RPMI7951 (cell line): ENCODE results near the gene EHBP1. TPM values are rescaled to one million over a fixed set of nuclear protein-coding genes. Genes with fewer than 3 reads are reported as not detected.

Experiments
- DNase-seq: peaks from one replicate; pipeline ENCODE4 v3.0.0-alpha.2; 2012; ENCODE audit warnings: low read depth
- total RNA-seq: library from RNA; depleted of rRNA; stranded (reverse); fragments of >200 nt; shearing (Covaris generic); gene quantifications from 2 replicates; pipeline ENCODE4 v1.2.3, GENCODE V29; 2014

Gene EHBP1
- total RNA-seq, 1 experiment from 2014 or later = 33.8 TPM

- no peak for DNase-seq
These were observed 78.8 kb downstream of the EHBP1 start for GRCh38 chr2:62784341-62784740.

- peak; percentile 21 for DNase-seq
These were observed 79.7 kb downstream of the EHBP1 start for GRCh38 chr2:62785216-62785615.

- peak; percentile 12 for DNase-seq
These were observed 80.5 kb downstream of the EHBP1 start for GRCh38 chr2:62785810-62786597.

GRCh38 chr2:62787386-62787785 lies 81.9 kb downstream of the EHBP1 start:
- peak; percentile 46 for DNase-seq

GRCh38 chr2:62789518-62789917 lies 84.0 kb downstream of the EHBP1 start:
- no peak for DNase-seq

- DNase-seq = no peak
These were observed 84.4 kb downstream of the EHBP1 start for GRCh38 chr2:62789918-62790317.

- DNase-seq = no peak
These were observed 86.9 kb downstream of the EHBP1 start for GRCh38 chr2:62792408-62792807.

GRCh38 chr2:62793213-62793612 lies 87.7 kb downstream of the EHBP1 start:
- DNase-seq = no peak

- DNase-seq = peak; percentile 58
These were observed 89.3 kb downstream of the EHBP1 start for GRCh38 chr2:62794791-62795190.

GRCh38 chr2:62795341-62795740 lies 89.8 kb downstream of the EHBP1 start:
- no peak for DNase-seq

GRCh38 chr2:62797107-62797506 lies 91.6 kb downstream of the EHBP1 start:
- DNase-seq = no peak

GRCh38 chr2:62800618-62801017 lies 95.1 kb downstream of the EHBP1 start:
- DNase-seq = no peak

GRCh38 chr2:62801110-62801509 lies 95.6 kb downstream of the EHBP1 start:
- DNase-seq = no peak

GRCh38 chr2:62801814-62802523 lies 96.5 kb downstream of the EHBP1 start:
- peak; percentile 18 for DNase-seq

- no peak for DNase-seq
These were observed 98.4 kb downstream of the EHBP1 start for GRCh38 chr2:62803961-62804360.

GRCh38 chr2:62806231-62806630 lies 100.7 kb downstream of the EHBP1 start:
- peak; percentile 29 for DNase-seq

GRCh38 chr2:62808554-62808953 lies 103.0 kb downstream of the EHBP1 start:
- DNase-seq = no peak

- DNase-seq = no peak
These were observed 105.6 kb downstream of the EHBP1 start for GRCh38 chr2:62811086-62811485.

- no peak for DNase-seq
These were observed 106.5 kb downstream of the EHBP1 start for GRCh38 chr2:62811972-62812371.

GRCh38 chr2:62812921-62813825 lies 107.7 kb downstream of the EHBP1 start:
- DNase-seq = no peak

GRCh38 chr2:62814123-62814522 lies 108.6 kb downstream of the EHBP1 start:
- DNase-seq = peak; percentile 82

- no peak for DNase-seq
These were observed 111.8 kb downstream of the EHBP1 start for GRCh38 chr2:62817348-62817747.
